ENCODE measurements around the gene OGFOD2.

OGFOD2 gene

DNA sequence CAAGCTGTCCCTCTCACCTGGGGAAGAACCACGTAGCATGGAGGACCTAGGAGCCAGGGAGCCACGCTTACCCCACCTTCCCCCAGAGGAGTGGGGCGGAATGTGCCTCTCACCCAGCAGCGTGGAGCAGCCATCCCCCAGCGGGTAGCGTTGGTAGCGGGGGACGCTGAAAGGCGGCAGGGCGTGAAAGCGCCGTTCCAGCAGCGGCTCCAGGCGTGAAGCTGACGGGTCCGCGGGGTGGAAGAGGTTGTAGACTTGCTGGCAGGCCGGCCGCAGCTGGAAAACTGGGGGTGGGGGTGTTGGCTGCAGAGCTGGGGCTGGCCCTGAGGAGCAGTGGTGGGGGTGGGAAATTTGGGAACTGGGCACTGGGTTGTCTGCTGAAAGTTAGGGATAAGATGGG, 17.3 kb downstream of the OGFOD2 start:
- DNase-seq: no peak
- no peak for TF ChIP-seq GATA1 (IDR thresholded peaks at IDR 0.05; ENCODE audit: low read depth, low read length)
- no peak for TF ChIP-seq POLR2A (IDR thresholded peaks at IDR 0.05; ENCODE audit: low read length)

DNA sequence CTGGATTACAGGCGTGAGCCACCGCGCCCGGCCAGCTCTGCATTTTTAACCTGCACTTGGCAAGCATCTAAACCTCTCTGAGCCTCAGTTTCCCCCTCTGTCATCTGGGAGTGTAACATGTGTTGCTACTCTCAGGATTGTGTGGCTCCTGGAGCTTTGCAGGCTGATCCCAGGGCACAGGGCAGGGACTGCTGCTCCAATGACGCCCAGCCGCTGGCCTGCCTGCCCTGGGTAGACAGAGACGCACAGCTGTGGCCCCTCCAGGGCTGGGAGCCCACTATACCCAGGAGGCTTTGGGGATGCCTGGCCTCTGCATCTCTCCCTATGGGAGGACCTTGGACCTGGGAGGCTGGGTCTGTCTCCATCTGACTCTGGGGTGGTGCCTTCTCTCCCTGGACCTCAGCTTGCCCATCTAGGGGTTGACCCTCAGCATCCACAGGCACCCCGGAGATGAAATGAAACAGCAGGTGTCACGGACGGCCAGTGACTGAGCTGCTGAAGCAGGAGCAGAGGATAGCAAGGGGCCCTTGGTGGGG, 19.2 kb downstream of the OGFOD2 start:
- TF ChIP-seq POLR2A (IDR thresholded peaks at IDR 0.05; ENCODE audit: low read length): no peak
- no peak for TF ChIP-seq GATA1 (IDR thresholded peaks at IDR 0.05; ENCODE audit: low read depth, low read length)
- no peak for DNase-seq

DNA sequence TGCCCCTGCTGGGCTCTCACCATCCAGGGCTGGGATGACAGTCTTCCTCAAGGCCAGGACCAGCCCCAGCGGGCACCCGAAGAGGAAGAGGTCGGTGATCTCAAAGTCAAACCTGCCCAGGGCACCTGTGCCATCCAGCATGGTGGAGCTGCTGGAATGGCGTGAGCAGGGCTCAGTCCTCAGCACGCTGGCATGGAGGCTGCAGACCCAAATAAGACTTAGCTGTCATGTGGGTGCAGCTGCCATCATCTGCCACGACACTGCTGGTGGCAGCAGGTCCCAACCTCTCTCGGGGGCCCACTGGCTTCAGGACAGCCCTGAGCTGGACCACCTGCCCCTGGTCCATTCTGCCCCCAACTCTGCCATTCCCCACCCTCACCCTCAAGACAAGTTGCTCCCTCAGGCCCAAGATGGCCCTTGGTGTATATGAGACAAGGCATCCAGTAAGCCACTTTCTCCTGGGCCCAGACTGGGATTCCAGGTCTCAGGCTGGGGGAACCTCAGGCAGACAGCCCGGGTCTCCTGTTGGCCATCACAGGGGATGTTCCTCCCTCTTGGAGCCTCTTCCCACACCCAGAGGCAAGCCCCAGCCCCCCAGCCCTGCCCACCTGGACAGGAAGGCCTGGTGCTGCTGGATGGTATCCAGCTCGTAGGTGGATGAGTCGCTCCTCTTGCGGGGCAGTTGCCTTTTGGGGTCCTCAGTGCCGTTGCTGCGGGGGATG, 19.9 kb downstream of the OGFOD2 start:
- no peak for DNase-seq
- TF ChIP-seq GATA1 (IDR thresholded peaks at IDR 0.05; ENCODE audit: low read depth, low read length) (no peak), POLR2A (IDR thresholded peaks at IDR 0.05; ENCODE audit: low read length) (no peak)

DNA sequence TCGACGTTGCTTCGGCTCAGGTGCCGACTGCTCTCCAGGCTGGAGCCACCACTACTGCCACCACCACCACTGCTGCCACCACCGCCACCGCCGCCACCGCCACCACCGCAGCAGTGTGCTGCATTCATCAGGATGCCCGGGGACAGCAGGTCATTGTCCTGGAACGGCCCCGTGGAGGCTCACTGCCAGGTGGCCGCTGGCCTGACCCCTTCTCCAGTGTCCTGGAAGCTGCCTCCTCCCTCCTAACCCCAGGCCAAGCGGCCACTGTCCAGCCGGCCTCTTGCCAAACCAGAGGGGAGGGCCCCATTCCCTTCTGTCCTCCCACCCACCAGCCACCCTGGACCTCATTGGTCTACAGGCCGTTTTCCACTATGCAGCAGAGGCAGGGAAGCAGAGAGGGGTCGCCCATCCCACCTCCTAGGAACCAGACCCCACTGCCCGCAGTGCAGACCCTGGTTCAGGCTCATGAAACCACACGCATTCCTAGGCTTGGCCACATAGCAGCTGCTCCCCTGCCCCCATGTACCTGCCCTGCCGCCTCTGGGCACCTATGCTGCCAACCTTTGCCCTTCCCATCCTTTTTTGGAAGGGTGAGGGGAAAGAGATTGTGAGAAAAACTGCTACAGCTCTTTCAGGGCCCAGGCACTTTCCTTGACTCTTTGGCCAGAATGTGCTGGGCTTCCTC, 20.6 kb downstream of the OGFOD2 start:
- no peak for TF ChIP-seq POLR2A (IDR thresholded peaks at IDR 0.05; ENCODE audit: low read length)
- no peak for TF ChIP-seq GATA1 (IDR thresholded peaks at IDR 0.05; ENCODE audit: low read depth, low read length)
- DNase-seq: no peak

DNA sequence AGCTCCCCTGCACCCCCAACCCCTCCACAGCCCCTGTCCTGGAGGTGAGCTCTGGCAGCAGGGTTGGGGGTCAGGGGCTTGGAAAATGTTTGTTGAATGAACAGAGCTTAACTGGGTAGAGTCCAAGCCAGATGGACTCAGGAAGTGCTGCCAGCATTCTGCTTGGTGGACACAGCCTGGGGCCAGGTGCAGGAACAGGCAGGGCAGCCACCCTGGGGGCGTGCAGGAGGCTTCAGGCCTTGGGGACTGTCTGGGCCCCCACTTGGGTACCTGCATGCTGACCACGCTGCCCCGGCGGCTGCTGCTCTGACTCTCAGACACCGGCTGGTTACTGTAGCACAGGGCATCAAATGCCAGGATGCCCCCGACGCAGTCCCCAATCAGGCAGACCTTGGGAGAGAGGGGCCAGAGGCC, 21.2 kb downstream of the OGFOD2 start:
- TF ChIP-seq POLR2A (IDR thresholded peaks at IDR 0.05; ENCODE audit: low read length): no peak
- TF ChIP-seq GATA1 (IDR thresholded peaks at IDR 0.05; ENCODE audit: low read depth, low read length): no peak
- DNase-seq: no peak

DNA sequence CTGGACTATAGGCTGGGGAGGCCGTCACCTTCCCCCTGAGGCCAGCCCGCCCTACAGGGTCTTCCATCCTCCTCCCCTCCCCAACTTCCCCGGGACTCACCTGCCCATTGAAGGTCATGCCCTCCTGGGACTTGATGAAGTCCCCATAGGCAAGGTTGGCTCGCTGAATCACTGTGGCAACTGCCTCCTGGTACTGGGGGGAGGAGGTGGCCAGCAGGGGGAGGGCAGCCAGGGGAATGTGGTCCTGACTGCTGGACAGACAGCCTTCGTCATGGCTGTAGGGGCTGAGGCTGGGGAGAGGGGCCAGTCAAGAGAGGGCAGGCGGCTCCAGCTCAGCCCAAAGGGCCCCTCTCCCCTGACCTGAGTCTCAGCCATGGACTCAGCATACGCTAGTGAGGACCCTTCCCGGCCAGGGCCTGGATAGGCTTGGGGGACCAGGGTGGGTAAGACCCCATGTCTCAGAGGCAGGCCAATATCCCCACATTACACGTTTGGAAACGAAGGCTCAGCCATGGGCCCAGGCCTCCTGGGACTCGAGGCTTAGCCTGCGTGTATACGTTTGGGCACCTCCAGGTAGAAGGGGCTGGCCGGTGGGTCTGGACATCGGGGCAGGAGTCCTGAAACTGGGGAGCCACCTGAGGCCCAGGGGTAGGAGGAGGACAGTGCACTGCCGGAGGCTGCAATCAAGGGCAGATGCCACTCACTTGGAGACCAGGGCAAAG, 21.7 kb downstream of the OGFOD2 start:
- DNase-seq: no peak
- no peak for TF ChIP-seq GATA1 (IDR thresholded peaks at IDR 0.05; ENCODE audit: low read depth, low read length)
- no peak for TF ChIP-seq POLR2A (IDR thresholded peaks at IDR 0.05; ENCODE audit: low read length)

DNA sequence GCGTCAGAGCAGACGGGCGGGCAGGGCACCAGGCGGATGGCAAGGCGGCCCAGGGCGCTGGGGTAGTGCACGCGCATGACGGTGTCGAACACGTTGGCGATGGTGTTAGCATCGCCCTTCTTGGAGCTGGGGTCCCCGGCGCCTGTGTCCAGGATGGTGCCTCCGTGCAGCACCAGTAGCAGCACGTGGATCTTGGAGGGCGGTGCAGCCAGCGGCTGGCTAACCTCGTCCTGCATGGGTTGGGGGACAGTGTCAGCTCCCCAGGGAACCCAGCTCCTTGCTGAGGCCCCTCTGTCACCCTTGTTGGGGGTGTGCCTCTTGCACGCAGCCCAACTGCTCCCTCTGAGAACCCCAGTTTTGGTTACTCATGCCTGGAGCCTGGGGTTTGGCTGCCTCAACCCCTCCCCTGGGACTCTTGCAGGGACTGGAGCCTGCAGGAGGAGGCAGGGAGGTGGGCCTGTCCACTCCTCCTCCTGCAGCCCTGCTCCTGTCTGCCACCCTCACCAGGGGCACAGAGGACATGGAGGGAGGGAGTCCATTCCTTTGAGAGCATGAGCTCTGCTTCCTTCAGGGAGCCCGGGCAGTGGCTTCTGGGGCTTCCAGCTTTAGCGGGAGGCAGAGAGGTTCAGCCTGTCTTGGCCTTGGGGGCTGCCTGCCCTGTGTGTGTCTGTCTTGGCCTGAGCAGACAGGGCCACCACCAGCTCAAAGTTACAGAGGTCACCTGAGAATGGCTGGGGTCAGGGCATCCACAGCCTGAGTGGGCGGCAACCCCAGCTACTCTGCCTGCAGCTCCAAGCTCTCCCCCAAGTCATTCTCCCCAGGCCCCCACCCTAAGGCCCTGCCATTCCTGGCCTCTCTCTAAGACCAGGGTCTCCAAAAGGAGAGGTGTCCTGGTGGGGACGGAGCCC, 22.6 kb downstream of the OGFOD2 start:
- DNase-seq: no peak
- TF ChIP-seq POLR2A (IDR thresholded peaks at IDR 0.05; ENCODE audit: low read length) (no peak), GATA1 (IDR thresholded peaks at IDR 0.05; ENCODE audit: low read depth, low read length) (no peak)

DNA sequence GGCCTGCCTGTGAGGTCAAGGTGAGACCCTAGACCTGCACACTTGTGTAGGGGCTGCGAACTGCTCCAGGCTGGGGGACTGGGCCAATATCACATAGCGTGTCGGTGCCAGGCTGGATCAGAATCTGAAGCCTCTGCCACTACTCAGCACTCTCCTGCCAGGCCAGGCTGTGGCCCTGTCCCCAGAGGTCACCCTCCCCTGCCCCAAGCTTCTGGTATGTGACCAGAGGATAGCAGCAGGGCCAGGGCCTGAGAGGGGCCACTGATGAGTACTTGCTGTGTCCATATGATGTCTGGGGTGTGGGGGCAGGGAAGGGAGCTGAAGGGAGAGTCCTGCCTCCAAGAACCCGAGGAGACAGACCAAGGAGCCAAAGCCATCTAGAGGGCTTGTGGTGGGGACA, 23.3 kb downstream of the OGFOD2 start:
- no peak for DNase-seq
- TF ChIP-seq GATA1 (IDR thresholded peaks at IDR 0.05; ENCODE audit: low read depth, low read length): no peak
- no peak for TF ChIP-seq POLR2A (IDR thresholded peaks at IDR 0.05; ENCODE audit: low read length)

DNA sequence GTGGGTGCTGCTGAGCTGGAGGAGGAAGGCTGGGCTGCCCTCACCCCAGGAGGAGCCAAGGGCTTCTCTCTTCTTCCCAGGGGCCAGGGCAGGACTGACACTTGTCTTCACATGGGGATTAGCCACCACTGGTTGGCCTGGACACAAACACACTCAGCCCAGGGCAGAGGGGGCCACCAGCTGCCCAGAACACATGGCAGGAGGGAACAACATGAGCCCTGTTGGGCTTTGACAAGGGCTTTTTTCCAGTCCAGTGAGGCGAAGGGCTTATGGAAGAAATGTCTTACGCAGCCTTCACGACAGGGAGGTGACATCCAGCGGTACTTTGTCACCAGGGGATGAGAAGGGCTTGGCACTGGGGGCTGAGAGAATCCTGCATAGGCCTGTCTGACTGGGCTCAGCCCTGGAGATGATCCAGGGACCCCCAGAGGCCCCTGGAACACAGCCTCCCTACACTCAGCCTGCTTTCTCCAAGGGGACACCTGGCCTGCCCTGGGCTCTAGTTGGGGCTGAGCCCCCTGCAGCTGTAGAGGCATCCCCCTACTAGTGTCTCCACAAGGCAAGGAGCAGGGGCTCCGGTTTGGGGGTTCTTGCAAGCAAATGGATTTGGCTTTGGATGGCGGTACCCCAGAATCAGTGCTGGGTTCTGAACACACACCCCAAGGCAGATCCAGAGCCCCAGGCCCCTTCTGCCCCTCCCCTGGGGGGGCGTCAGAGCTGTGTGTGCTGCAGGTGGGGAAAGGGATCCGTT, 24.3 kb downstream of the OGFOD2 start:
- DNase-seq: no peak
- TF ChIP-seq POLR2A (IDR thresholded peaks at IDR 0.05; ENCODE audit: low read length): no peak
- TF ChIP-seq GATA1 (IDR thresholded peaks at IDR 0.05; ENCODE audit: low read depth, low read length): no peak

DNA sequence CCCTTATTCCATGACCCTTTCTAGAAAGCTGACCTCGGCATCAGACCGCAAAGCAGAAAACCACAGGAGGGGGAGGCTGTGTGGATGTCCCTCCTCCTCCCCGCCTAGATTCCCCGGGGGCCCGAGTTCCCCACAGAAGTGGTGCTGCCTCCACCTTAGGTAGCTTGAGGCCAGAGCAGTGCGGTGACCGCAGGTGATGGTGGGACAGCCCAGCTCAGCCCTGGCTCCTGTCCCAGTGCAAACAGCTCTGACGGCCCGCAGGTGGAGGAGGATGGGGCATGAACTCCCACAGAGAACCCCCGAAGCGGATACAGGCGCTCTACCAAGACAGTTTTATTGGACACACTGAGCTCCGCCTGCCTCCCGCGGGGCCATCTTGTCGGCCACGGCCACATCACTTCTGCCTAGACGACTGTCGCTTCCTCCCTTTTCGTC, 25.0 kb downstream of the OGFOD2 start:
- DNase-seq: peak in 1 of 2 experiments; percentile 36
- TF ChIP-seq GATA1 (IDR thresholded peaks at IDR 0.05; ENCODE audit: low read depth, low read length) (no peak), POLR2A (IDR thresholded peaks at IDR 0.05; ENCODE audit: low read length) (no peak)

DNA sequence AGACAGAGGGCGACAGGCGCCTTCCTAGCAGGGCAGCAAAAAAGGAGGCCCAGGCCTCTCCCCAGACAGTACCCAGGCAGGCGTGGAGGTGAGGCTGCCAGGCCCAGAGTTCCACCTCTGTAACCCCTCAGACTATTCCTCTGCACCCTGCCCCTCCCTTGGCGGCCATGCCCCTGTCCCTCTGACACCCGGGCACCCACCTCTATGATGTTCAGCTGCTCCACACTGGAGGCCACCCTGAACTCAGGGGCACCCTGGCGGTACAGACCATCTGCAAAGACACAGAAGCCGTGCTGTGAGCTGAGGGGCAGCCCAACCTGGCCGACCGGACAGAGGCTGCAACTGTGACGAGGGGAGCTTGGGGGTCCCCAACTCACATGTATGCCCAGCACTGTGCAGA, 25.5 kb downstream of the OGFOD2 start:
- DNase-seq: no peak
- TF ChIP-seq POLR2A (IDR thresholded peaks at IDR 0.05; ENCODE audit: low read length) (no peak), GATA1 (IDR thresholded peaks at IDR 0.05; ENCODE audit: low read depth, low read length) (no peak)

DNA sequence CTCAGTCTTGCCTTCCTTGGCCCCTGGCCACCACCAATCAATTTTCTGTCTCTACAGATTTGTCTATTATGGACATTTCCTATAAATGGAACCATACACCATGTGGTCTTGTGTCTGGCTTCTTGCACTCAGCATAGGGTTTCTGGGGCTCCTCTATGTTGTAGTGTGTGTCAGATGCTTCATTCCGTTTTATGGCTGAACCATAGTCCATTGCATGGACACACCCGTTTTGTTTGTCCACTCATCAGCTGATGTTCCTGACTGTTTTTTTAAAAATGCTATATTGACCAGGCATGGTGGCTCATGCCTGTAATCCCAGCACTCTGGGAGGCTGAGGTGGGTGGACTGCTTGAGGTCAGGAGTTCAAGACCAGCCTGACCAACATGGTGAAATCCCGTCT, 26.4 kb downstream of the OGFOD2 start:
- DNase-seq: no peak
- TF ChIP-seq POLR2A (IDR thresholded peaks at IDR 0.05; ENCODE audit: low read length) (no peak), GATA1 (IDR thresholded peaks at IDR 0.05; ENCODE audit: low read depth, low read length) (no peak)

DNA sequence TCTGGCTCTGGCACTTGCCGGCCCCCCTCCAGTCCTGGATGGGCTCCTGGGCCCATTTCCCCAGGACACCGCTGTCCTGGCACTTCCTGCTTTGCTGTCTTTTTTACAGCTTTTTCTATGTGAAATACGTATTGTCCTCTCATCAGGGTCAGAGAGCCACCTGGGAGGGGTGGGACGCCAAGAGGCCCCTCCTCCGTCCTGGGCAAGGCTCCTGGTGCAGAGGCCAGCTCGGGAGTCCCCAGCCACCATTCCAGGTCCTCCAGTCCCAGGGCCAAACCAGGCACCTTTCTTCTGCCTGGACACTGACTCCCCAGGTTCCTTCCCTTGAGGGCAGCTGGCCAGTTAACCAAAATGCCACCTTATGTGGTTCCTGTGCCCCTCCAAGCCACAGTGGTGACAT, 28.2 kb downstream of the OGFOD2 start:
- no peak for TF ChIP-seq GATA1 (IDR thresholded peaks at IDR 0.05; ENCODE audit: low read depth, low read length)
- no peak for TF ChIP-seq POLR2A (IDR thresholded peaks at IDR 0.05; ENCODE audit: low read length)
- no peak for DNase-seq

All from erythroblast (primary cell).